Activated CD4-positive, alpha-beta T cell treated with anti-CD3 and anti-CD28 coated beads, Interleukin-2, amount 10 ng/mL, durations not matched to agents 24 days and 14 days (primary cell): ENCODE data around the gene EARS2. TPM values are rescaled to one million over a fixed set of nuclear protein-coding genes. Genes with fewer than 3 reads are reported as not detected.

Experiments used
- DNase-seq: peaks from one replicate; pipeline ENCODE4 v3.0.0; 2022
- H3K27ac Mint-ChIP-seq: one replicate; pipeline ENCODE4 v1.8.0; 2022; ENCODE audit warnings: mild to moderate bottlenecking, mixed read lengths
- H3K27me3 Mint-ChIP-seq: one replicate; pipeline ENCODE4 v1.8.0; 2022; ENCODE audit warnings: mixed read lengths
- H3K36me3 Mint-ChIP-seq: one replicate; pipeline ENCODE4 v1.8.0; 2022; ENCODE audit warnings: low read depth, mild to moderate bottlenecking, mixed read lengths
- H3K4me1 Mint-ChIP-seq: one replicate; pipeline ENCODE4 v1.8.0; 2021; ENCODE audit warnings: mixed read lengths
- H3K4me3 Mint-ChIP-seq: one replicate; pipeline ENCODE4 v1.8.0; 2022; ENCODE audit warnings: mild to moderate bottlenecking, moderate library complexity, mixed read lengths
- H3K9me3 Mint-ChIP-seq: one replicate; pipeline ENCODE4 v1.8.0; 2021; ENCODE audit warnings: mixed read lengths
- intact Hi-C: fragments of 100-400 bp; cut with micrococcal nuclease; formaldehyde crosslinking; loops from one replicate; pipeline ENCODE4 v1.15.1; 2023
- total RNA-seq: library from RNA; stranded (reverse); gene quantifications from 2 replicates; pipeline ENCODE4 v1.2.3, GENCODE V29; 2022

EARS2 gene
- total RNA-seq, 1 donor from 2014 or later, result 31.4 TPM

DNA sequence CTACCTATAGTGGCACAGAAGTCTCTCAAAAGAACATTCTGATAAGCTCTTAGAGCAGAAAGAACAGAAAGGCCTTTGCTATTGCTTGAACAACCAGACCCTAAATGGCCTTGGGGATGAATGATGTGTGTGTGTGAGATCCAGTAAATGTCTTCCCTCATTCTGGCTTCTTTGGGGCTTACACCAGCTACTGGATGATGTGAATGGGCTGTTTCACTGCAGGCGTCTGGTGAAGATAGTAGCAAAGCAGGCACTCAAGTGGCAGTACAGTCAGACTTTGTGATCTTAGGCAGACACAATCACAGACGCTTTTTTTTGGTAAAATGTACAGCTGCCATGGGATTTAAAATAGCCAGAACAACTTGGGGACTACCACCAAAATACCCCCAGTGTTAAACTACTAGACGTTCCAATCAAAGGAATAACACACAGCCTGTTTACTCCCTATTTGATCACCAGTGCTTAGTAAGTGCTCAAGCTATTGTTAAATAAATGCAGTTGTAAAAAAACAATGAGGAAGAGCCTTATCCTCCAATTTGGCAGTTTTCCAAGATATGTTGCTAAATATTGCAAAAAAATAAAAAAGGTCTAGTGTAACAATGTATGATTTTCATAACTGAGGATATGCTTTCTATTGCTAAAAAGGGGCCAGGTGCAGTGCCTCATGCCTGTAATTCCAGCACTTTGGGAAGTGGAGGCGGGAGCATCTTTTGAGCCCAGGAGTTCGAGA, 21.1 kb upstream of the EARS2 start:
- Mint-ChIP-seq H3K4me3 (no peak overlapping the region), H3K27me3 (no peaks in the 10 kb centered on the region), H3K27ac (no peak overlapping the region), H3K4me1 (no peaks in the 10 kb centered on the region), H3K9me3 (no peaks in the 10 kb centered on the region), H3K36me3 (peaks cover 38% of the 10 kb centered on the region)
- DNase-seq, result no peak
- intact Hi-C loops, result no loop called here

DNA sequence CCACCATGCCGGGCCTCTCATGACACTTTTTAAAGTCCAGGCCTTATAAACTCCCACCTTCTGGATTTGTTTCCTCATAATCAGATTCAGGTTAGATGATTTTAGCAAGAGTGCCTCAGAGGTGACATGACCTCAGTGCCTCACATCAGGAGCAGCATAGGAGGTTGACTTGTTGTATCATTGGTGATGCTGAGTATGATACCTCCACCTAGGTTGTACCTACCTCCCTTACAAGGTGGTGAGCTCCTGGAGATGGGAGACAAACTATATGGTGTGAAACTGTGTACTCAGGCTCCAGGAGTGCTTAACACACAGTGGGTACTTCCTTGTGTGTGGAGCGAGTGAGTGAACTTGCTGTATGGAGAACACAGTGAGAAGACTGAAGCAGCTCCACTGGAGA, 20.3 kb upstream of the EARS2 start:
- DNase-seq, result no peak
- Mint-ChIP-seq H3K27me3 (no peaks in the 10 kb centered on the region), H3K27ac (no peak overlapping the region), H3K36me3 (peaks cover 30% of the 10 kb centered on the region), H3K9me3 (no peaks in the 10 kb centered on the region), H3K4me3 (no peak overlapping the region), H3K4me1 (no peaks in the 10 kb centered on the region)
- intact Hi-C loops, result no loop called here

DNA sequence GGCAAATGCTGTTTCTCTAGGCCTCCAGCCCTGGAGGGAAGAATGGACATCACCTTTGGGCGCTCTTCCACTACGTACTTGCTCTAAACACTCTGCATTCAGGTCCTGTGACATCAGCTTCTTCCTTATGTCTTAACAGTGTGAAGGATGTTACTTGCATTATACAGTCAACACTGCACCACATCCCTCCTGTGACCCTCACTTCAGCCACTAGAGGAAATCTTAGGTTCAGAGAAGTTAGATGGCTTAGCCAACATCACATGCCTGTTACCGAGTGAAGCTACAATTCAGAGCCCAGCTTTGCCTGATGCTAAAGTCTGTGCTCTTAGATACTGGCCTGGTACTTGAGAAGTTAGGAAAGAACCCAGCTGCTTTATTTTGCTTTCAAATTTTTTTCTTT, 18.7 kb upstream of the EARS2 start:
- intact Hi-C loops, result no loop called here
- no peaks in the 10 kb centered on the region for H3K4me1 Mint-ChIP-seq
- H3K27me3 Mint-ChIP-seq, result no peaks in the 10 kb centered on the region
- H3K36me3 Mint-ChIP-seq, result peaks cover 28% of the 10 kb centered on the region
- no peak overlapping the region for H3K27ac Mint-ChIP-seq
- H3K4me3 Mint-ChIP-seq, result no peak overlapping the region
- no peak for DNase-seq
- no peaks in the 10 kb centered on the region for H3K9me3 Mint-ChIP-seq

DNA sequence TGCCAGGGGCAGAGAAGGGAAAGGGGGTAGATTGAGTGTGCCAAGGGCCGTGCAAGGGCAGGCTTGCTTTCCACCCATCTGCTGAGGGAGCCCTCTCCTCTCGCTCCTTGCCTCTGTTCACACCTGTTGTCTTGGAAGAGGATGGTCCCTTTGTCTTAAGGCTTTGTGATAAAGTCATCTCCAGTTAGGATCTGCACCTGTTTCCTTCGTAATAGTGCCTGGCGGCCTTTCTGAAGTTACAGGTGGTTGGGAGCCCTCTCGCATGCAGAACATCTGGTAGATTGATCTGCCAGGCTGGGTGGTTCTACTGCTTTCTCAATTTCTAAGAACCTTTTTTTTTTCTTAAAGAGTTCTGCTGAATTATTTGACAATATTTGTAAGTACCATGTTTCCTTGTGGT, 16.7 kb upstream of the EARS2 start:
- Mint-ChIP-seq H3K27me3 (no peaks in the 10 kb centered on the region), H3K4me3 (no peak overlapping the region), H3K9me3 (no peaks in the 10 kb centered on the region), H3K36me3 (peaks cover 24% of the 10 kb centered on the region), H3K4me1 (no peaks in the 10 kb centered on the region), H3K27ac (no peak overlapping the region)
- intact Hi-C loops, result no loop called here
- DNase-seq, result no peak

DNA sequence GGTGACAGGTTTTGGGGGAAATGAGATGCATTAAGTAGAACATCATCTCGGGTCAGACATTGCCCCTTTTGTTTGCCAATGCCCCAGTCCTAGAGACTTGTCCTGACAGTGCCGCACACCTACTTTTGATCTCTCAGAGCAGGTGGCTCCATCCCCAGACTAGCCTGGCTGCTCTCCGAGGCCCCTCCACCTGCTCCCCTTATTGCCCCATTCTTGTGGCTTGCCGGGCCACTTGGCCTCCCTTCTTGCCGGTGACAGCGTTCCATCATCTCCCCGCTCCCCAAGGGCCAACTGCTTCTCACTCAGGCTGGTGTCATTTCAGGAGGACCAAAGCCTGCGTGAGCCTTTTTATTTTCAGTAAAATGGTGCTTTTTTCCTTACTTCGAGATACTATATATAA, 15.2 kb upstream of the EARS2 start:
- H3K4me1 Mint-ChIP-seq, result no peaks in the 10 kb centered on the region
- DNase-seq, result no peak
- H3K27me3 Mint-ChIP-seq, result no peaks in the 10 kb centered on the region
- peaks cover 27% of the 10 kb centered on the region for H3K36me3 Mint-ChIP-seq
- no peak overlapping the region for H3K4me3 Mint-ChIP-seq
- no peaks in the 10 kb centered on the region for H3K9me3 Mint-ChIP-seq
- no peak overlapping the region for H3K27ac Mint-ChIP-seq
- intact Hi-C loops, result no loop called here

DNA sequence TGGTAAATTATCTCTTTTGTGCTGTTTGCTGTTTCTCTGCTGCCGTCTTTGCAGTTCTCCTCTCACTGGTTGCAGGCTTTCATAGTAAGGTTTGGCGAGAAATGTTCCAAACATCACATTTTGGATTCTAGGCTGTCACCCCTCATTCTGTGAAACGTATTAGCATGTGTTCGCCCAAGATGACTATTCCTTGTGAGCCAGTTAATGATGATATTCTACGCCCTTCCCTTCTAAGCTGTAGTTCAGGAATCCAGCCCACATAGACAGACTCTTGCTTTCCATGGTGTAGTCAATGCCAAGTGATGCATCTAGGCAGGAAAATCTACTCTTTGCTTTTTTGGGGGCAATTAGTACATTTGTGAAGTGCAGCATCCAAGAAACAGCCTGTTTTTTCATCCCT, 14.7 kb upstream of the EARS2 start:
- no peak for DNase-seq
- Mint-ChIP-seq H3K9me3 (no peaks in the 10 kb centered on the region), H3K4me1 (no peaks in the 10 kb centered on the region), H3K27me3 (no peaks in the 10 kb centered on the region), H3K36me3 (peaks cover 32% of the 10 kb centered on the region), H3K4me3 (no peak overlapping the region), H3K27ac (no peak overlapping the region)
- intact Hi-C loops, result no loop called here

DNA sequence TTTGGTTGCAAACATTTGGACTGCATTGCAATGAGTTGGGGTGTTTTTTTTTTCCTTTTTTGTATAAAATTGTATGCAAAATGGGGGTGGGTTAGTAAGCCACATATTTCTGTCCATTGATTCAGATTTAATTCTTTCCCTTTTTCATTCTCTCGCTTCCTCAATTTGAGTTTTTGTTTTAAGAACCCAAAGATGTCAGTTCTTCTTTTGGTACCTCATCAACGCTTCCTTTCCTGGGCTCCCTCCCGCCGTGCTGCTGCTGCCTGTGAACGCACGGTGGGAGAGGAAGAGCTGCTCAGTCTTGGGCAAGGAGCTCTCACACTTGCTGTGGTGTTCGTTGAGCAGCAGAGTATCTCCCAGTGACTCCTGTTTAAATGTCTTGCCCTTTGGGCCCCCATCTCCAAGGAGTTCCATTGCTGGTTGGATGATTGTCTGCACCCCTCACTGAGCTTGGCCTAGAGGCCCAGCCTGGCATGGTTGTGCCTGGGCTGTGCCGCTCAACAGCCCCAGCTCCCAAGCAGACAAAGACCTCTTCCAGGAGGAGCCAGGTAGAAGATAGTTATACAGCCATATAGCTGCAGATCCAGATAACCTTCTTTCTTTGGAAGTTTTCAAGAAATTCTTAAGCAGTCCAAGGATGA, 14.0 kb upstream of the EARS2 start:
- DNase-seq, result no peak
- H3K4me3 Mint-ChIP-seq, result no peak overlapping the region
- intact Hi-C loops, result no loop called here
- H3K27ac Mint-ChIP-seq, result no peak overlapping the region
- no peaks in the 10 kb centered on the region for H3K4me1 Mint-ChIP-seq
- peaks cover 37% of the 10 kb centered on the region for H3K36me3 Mint-ChIP-seq
- H3K9me3 Mint-ChIP-seq, result no peaks in the 10 kb centered on the region
- no peaks in the 10 kb centered on the region for H3K27me3 Mint-ChIP-seq

DNA sequence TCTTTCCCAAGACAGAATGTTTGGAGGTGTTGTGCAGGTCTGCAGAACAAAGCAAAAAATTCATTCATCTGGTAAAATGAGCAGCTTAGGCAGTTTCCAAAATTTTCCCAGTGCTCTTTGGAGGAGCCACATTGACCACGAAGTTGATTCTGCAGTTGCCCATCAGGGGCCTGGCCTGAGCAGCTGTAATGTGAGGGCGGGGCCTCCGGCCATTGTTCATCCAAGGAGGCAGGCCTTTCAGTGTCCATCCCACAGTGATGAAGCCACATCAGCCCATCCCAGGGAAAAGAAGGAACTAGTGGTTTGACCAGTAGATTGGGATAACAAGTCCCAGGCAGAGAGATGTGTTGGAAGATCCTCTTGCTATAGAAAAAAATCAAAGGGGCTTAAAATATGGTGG, 10.5 kb upstream of the EARS2 start:
- Mint-ChIP-seq H3K36me3 (peaks cover 62% of the 10 kb centered on the region), H3K4me3 (no peak overlapping the region), H3K27ac (no peak overlapping the region), H3K9me3 (no peaks in the 10 kb centered on the region), H3K4me1 (no peaks in the 10 kb centered on the region), H3K27me3 (no peaks in the 10 kb centered on the region)
- intact Hi-C loops, result no loop called here
- DNase-seq, result no peak

DNA sequence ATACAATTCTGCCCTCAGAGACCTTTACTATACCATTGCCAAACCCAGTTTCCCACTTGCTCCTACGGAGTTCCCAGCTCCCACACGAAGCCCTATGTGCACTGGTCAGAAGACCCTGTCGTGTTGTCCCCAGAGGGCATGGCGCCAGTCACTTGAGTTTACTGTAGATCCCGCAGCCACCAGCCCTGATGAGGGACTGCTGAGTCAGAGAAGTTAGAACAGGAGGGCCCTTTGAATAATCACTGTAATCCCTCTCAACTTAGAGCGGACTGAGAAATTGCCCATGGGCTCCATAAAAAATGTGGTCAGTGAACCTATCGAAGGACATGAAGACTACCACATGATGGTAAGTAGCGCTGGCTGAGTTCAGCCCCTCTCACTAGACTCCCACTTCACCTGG, 9.6 kb upstream of the EARS2 start:
- intact Hi-C loops, result no loop called here
- H3K27ac Mint-ChIP-seq, result no peak overlapping the region

DNA sequence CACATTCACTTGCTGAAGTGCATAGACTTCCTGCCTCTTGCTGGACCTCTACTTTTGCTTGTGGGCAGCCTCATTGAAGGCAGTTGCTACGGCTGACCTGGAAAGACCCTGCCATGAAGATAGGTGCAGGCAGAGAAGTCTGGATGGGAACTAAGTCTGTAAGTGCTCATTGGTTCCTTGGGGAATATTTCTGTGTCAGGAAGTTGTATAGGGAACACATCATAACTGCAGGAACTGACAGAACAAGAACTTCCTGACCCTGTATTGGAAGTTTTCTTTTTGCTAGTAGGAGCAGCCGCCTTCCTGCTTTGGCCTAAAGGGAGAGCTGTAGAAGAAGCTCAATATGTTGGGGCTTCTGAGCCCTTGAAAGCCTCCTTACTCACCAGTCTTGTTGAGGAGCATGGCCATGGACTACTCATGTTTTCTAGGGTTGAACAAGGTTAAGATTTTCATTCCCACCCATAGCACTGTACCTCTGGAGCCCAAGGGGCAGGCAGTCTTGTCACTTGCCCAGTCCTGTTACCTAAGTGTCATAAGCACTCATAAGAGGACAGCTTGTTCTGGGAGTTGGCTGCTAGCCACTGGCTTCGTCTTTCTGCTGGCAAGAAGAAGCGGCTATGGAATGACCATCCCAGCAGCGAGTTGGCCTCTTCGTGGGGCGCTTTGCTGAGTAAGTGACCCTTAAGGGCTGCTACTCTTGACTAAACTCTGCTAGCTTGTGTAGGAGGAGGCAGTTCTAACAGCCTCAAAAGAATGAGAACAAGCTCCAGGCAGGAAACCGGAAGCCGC, 7.6 kb upstream of the EARS2 start:
- intact Hi-C loops, result no loop called here
- Mint-ChIP-seq H3K27me3 (no peaks in the 10 kb centered on the region), H3K9me3 (no peaks in the 10 kb centered on the region), H3K27ac (no peak overlapping the region), H3K36me3 (peaks cover 68% of the 10 kb centered on the region), H3K4me1 (peaks cover 7% of the 10 kb centered on the region), H3K4me3 (no peak overlapping the region)
- no peak for DNase-seq

More for the DNA sequence above, 9.6 kb upstream of the EARS2 start:
- Mint-ChIP-seq H3K27me3 (no peaks in the 10 kb centered on the region), H3K4me3 (no peak overlapping the region), H3K4me1 (no peaks in the 10 kb centered on the region), H3K9me3 (no peaks in the 10 kb centered on the region), H3K36me3 (peaks cover 67% of the 10 kb centered on the region)
- no peak for DNase-seq

DNA sequence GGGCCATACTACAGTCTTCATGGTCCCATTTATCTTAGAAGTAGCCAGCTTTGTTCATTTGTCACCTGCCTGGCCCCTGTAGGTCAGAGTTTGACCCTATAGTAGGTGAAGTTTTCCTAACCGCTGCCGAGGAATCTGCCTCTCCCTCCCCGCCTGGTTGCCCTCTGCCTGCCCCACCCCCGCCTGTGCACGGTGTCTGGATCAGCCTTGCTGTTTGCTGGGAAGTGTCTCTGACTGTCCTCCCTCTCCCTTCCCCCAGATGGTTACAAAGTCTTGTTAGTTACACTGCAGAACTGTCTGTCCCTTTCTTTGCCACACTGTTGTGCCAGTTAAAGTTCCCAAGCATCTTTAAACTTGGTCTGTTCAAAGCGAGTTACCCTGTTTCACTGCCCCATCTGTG, 6.0 kb upstream of the EARS2 start:
- DNase-seq, result no peak
- Mint-ChIP-seq H3K27me3 (no peaks in the 10 kb centered on the region), H3K4me3 (no peak overlapping the region), H3K4me1 (peaks cover 20% of the 10 kb centered on the region), H3K36me3 (peaks cover 67% of the 10 kb centered on the region), H3K27ac (no peak overlapping the region), H3K9me3 (no peaks in the 10 kb centered on the region)
- intact Hi-C loops, result no loop called here

DNA sequence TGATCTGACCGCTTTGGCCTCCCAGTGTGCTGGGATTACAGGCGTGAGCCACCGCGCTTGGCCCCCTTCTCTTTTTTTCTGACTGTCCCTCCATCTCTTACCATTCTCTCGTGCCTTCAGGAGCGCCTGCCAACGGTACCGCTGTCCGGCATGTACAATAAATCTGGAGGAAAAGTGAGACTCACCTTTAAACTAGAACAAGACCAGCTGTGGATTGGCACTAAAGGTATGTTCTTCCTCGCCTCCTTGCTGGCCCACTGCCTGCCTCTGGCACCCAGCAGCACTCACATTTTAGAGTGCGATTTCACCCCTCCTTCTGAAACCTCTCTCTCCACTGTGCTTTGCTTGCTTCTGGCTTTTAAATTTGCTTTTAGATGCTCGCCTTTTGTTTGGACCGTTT, 5.4 kb upstream of the EARS2 start:
- H3K36me3 Mint-ChIP-seq, result peaks cover 65% of the 10 kb centered on the region
- intact Hi-C loops, result no loop called here
- no peaks in the 10 kb centered on the region for H3K27me3 Mint-ChIP-seq
- peaks cover 20% of the 10 kb centered on the region for H3K4me1 Mint-ChIP-seq
- DNase-seq, result no peak
- no peak overlapping the region for H3K4me3 Mint-ChIP-seq
- H3K27ac Mint-ChIP-seq, result no peak overlapping the region
- H3K9me3 Mint-ChIP-seq, result no peaks in the 10 kb centered on the region

DNA sequence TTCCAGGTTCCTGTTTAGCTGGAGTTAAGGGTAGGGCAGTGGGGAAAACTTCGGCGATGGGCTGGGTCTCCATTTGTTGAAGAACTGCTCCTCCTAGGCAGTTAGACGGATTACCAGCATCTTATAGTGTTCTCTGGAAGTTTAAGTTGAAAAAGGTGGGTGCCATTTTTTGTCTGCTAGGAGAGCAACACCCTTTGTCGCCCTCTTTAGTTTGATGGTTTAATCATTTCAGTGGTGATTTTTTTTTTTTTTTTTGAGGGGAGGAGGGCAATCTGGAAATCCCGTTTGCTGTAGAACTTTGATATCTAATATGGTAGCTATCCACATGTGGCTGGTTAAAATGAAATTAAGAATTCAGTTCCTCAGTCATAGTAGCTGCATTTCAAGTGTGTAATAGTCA, 4.4 kb upstream of the EARS2 start:
- Mint-ChIP-seq H3K4me3 (no peak overlapping the region), H3K36me3 (peaks cover 59% of the 10 kb centered on the region), H3K9me3 (no peaks in the 10 kb centered on the region), H3K4me1 (peaks cover 28% of the 10 kb centered on the region), H3K27ac (no peak overlapping the region), H3K27me3 (no peaks in the 10 kb centered on the region)
- no peak for DNase-seq
- intact Hi-C loops, result no loop called here
